H54 (cell line): Measurements from ENCODE around the gene IQCH.

Source experiments
- DNase-seq: peaks from one replicate; pipeline ENCODE4 v3.0.0; 2011; ENCODE audit warnings: low spot score, mixed read lengths; ENCODE audit not compliant: insufficient read length
- FAIRE-seq: peaks from 3 replicates; lab custom pipeline; 2011; peaks lifted over from hg19 to GRCh38; lab: Jason Lieb, UNC
- POLR2A ChIP-seq: IDR thresholded peaks from 2 replicates; pipeline ENCODE4 v1.6.1; 2011; ENCODE audit warnings: low read depth, mild to moderate bottlenecking, low read length

Gene IQCH

GRCh38 chr15:67504056-67504455 lies 249.5 kb downstream of the IQCH start:
- DNase-seq: no peak
- no peak for TF ChIP-seq POLR2A
- no peak for FAIRE-seq

- FAIRE-seq: no peak
- TF ChIP-seq POLR2A: no peak
- no peak for DNase-seq
Observed at GRCh38 chr15:67504796-67505195, 250.2 kb downstream of the IQCH start.

GRCh38 chr15:67505675-67506572 lies 251.3 kb downstream of the IQCH start:
- DNase-seq: no peak
- no peak for TF ChIP-seq POLR2A
- no peak for FAIRE-seq

DNA sequence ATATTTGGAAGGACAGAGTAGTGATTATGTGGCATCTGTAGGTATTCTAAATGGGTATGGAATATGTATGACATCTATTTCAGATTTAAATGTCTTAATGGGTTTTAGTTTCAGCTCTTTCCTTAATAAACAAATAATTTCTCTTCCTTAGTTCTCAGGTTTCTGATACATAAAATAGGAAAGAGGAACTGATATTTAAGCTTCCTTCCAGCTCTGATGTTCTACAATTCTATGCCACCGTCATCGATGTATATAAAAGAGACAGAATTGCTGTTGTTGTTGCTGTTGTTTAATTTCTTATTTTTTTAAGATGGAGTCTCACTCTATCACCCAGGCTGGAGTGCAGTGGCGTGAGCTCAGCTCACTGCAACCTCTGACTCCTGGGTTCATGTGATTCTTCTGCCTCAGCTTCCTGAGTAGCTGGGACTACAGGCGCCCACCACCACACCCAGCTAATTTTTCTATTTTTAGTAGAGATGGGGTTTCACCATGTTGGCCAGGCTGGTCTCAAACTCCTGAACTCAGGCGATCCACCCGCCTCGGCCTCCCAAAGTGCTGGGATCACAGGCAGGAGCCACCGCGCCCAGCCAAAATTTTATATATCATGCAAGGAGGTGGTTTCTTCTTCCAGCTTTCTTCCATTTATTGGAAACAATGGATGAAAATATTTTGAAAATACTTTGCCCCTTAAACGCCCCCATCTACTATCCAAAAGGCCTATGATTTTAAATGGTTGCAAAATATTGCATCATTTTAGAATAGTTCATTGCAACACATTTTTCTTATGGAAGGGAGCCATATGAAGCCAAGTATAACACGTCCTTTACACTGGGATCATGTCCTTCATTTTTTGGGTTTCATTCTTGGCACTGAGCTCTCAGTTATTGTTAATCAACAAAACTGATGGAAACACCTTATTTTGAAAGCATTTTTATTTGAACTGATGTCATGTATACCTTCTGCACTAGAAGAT lies 252.5 kb downstream of the IQCH start:
- FAIRE-seq: no peak
- no peak for TF ChIP-seq POLR2A
- DNase-seq: no peak

DNA sequence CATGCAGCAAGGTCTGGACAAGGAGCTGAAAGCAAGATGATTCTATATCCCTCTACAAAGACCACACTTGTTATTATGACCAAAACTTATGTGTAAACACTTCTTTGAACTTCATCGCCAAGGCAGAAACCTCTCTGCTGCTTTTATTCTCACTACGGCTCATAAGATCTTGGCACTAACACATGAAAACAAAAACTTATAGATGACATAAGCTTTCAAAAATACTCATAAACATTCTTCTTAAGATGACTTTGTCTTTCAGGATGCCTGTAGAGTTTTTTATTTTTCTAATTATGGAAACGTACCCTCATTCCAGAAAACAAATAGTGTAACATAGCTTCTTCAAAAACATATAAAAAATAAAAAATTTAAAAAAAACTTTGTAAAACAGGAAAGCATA lies 253.8 kb downstream of the IQCH start:
- no peak for TF ChIP-seq POLR2A
- FAIRE-seq: no peak
- no peak for DNase-seq

DNA sequence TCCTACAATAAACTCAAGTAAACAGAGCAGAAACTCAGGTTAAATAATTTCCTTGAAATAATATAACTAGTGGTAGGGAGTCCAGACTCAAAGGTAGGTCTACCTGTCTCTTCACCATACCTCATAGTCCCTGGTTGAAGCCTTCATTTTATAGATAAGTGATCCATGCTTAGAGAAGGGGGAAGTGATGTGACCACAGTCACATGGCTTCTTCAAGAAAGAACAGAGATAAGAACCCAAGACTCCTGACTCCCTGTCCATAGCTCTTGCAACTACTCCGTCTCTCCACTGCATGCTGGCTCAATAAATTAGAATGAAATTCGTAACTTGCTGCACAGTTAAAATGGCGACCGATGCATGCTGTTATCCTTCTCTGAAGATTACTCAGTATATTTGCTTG lies 255.3 kb downstream of the IQCH start:
- DNase-seq: no peak
- TF ChIP-seq POLR2A: no peak
- FAIRE-seq: no peak

DNA sequence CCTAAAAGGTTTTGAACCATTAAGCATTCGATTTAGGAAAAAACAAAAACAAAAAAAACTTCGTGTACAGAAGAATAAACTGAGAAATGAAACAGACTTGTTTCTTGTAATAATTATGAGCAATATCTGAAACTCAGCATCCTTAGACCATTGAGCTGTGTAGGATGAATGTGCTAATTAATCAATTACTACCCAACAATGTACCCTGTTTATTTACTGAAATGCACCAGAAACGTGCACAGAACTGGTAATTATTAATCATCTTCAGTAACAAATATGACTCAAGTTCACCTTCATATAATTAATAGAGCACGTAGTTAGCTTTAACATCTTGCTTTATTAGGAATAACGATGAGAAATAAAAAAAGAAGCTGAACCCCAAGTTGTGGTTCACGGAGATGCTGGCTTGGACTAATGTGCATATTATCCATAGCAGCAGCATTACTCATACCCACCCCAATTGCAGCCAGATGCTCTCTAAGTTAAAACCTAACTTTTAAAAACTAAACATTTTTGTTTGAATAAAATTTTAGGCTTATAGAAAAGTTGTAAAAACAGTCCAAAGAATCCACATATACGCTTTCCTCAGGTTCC lies 256.1 kb downstream of the IQCH start:
- DNase-seq (no peak), FAIRE-seq (no peak)
- TF ChIP-seq POLR2A: no peak

GRCh38 chr15:67511606-67512005 lies 257.0 kb downstream of the IQCH start:
- TF ChIP-seq POLR2A: no peak
- DNase-seq: no peak
- no peak for FAIRE-seq

GRCh38 chr15:67512140-67512539 lies 257.6 kb downstream of the IQCH start:
- FAIRE-seq (no peak), DNase-seq (no peak)
- no peak for TF ChIP-seq POLR2A

DNA sequence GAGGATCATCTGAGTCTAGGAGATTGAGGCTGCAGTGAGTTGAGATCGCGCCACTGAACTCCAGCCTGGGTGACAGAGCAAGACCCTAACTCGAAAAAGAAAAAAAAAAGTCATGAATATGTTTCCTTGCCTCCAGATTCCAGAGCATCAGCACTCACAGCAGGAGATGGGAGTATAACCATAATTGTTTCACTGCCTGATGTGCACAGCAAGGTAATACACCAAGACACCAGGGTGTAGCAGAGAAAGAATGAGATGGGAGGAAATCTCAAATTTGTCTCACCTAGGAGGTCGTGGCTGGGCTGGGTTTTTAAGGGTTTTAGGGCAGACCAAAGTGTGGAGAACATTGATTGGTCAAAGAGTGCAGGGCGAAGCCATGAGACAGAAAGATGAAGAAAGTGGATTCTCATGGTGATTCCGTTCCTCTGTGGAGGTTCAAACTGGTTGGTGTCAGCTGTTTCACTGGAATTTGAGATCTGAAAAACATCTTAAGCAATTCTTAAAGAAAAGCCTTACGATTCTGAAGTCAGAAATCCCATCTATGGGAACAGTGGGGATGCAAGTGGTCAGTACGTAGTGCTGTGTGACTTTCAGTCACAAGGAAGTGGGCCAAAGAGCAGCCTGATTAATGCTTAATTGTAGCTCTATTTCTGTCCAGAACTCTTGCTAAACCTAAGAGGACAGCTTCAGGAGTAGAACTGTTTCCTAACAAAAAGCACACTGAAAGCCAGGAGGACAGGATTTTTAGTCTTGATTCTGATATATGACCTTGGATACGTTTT lies 258.5 kb downstream of the IQCH start:
- no peak for TF ChIP-seq POLR2A
- FAIRE-seq: no peak
- no peak for DNase-seq

DNA sequence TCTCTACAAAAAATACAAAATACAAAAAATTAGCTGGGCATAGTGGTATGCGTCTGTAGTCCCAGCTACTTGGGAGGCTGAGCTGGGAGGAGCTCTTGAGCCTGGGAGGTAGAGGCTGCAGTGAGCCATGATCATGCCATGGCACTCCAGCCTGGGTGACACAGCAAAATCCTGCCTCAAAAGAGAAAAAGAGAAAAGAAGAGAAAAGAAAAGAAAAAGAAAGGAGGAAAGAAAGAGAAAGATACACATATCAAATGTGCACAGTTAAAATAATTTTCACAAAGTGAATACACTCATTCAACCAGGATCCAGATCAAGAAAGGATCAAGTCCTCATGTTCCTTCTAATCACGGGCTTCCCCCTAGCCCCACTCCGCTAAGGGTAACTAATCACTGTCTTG lies 260.5 kb downstream of the IQCH start:
- DNase-seq: no peak
- TF ChIP-seq POLR2A: no peak
- no peak for FAIRE-seq

DNA sequence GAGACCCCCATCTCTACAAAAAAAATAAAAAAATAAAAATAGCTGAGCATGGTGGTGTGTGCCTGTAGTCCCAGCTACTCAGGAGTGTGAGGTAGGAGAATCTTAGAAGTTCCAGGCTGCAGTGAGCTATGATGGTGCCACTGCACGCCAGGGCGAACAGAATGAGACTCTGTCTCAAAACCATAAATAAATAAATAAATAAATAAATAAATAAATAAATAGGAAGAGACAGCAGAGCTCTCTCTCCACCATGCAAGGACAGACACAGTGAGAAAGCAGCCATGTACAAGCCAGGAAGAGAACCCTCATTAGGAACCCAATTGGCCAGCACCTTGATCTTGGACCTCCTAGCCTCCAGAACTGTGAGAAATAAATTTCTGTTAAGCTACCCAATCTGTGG lies 261.0 kb downstream of the IQCH start:
- FAIRE-seq: no peak
- DNase-seq: no peak
- TF ChIP-seq POLR2A: no peak
